Fibroblast of lung (primary cell): Measurements from ENCODE around the gene PCIF1. TPM values are rescaled to one million over a fixed set of nuclear protein-coding genes. Genes with fewer than 3 reads are reported as not detected.

ENCODE experiments used
- DNase-seq, 2 donors: peaks; one replicate each; pipeline versions ENCODE4 v3.0.0 to v3.0.0-alpha.2; 2010; ENCODE audit warnings: low read depth in 2 of 2
- H2AFZ ChIP-seq: 2 replicates; pipeline ENCODE4 v1.5.1; 2012; ENCODE audit warnings: low read length, control low read depth, inconsistent platforms
- H3K27ac ChIP-seq: 2 replicates; pipeline ENCODE4 v1.5.1; 2011; ENCODE audit warnings: low read length, control low read depth; ENCODE audit not compliant: insufficient read depth
- H3K27me3 ChIP-seq: 2 replicates; pipeline ENCODE4 v1.5.1; 2011; ENCODE audit warnings: mild to moderate bottlenecking, low read length; ENCODE audit not compliant: control insufficient read depth, insufficient read depth
- H3K36me3 ChIP-seq: 2 replicates; pipeline ENCODE4 v1.5.1; 2011; ENCODE audit warnings: low read length; ENCODE audit not compliant: control insufficient read depth, insufficient read depth
- H3K4me1 ChIP-seq: 2 replicates; pipeline ENCODE4 v1.5.1; 2011; ENCODE audit warnings: low read length; ENCODE audit not compliant: control insufficient read depth, insufficient read depth; ENCODE audit errors: extremely low read depth
- H3K4me2 ChIP-seq: 2 replicates; pipeline ENCODE4 v1.5.1; 2011; ENCODE audit warnings: low read length, control low read depth; ENCODE audit not compliant: insufficient read depth; ENCODE audit errors: extremely low read depth
- H3K4me3 ChIP-seq, 4 experiments: fragments of 200-600 bp in 1 of 4; sonication (generic) in 1 of 4; replicated peaks in 1 of 4; 2 replicates each; pipeline ENCODE4 v1.5.1; 2011 to 2016; ENCODE audit warnings: low read length in 4 of 4, low read depth in 3 of 4, mild to moderate bottlenecking in 3 of 4, control low read depth in 2 of 4, inconsistent platforms in 1 of 4, mixed read lengths in 1 of 4; ENCODE audit not compliant: insufficient read depth in 1 of 4; ENCODE audit errors: control extremely low read depth in 1 of 4
- H3K79me2 ChIP-seq: 2 replicates; pipeline ENCODE4 v1.5.1; 2012; ENCODE audit warnings: mild to moderate bottlenecking, low read length, inconsistent platforms; ENCODE audit not compliant: control insufficient read depth, insufficient read depth
- H3K9ac ChIP-seq: 2 replicates; pipeline ENCODE4 v1.5.1; 2011; ENCODE audit warnings: mild to moderate bottlenecking, low read length, control low read depth; ENCODE audit not compliant: insufficient read depth
- H3K9me3 ChIP-seq: 2 replicates; pipeline ENCODE4 v1.5.1; 2012; ENCODE audit warnings: low read depth, low read length; ENCODE audit not compliant: control insufficient read depth, insufficient read depth
- H4K20me1 ChIP-seq: 2 replicates; pipeline ENCODE4 v1.5.1; 2011; ENCODE audit warnings: low read length; ENCODE audit not compliant: control insufficient read depth, insufficient read depth; ENCODE audit errors: extremely low read depth
- CTCF ChIP-seq, 2 donors: IDR thresholded peaks in 1 of 2; conservative IDR thresholded peaks in 1 of 2; 1 replicate in 1 of 2; 2 replicates in 1 of 2; pipeline ENCODE4 v1.5.1; 2011 to 2012; ENCODE audit warnings: low read length in 2 of 2, control low read depth in 1 of 2, inconsistent platforms in 1 of 2, low read depth in 1 of 2, mild to moderate bottlenecking in 1 of 2
- EZH2 ChIP-seq: IDR thresholded peaks from 2 replicates; pipeline ENCODE4 v1.5.1; 2012; ENCODE audit warnings: low read length, control low read depth, mild to moderate bottlenecking; ENCODE audit errors: missing control alignments
- polyA plus RNA-seq, 2 donors: library from polyadenylated mRNA; depleted of rRNA in 1 of 2; stranded (reverse) in 1 of 2; unstranded in 1 of 2; fragments of >200 nt; gene quantifications; 2 replicates each; pipeline ENCODE4 v1.2.1, GENCODE V29; 2011 to 2012; ENCODE audit warnings: missing spikeins in 1 of 2
- total RNA-seq: library from RNA; depleted of rRNA; stranded (reverse); fragments of >200 nt; gene quantifications from 2 replicates; pipeline ENCODE4 v1.2.1, GENCODE V29; 2014

The PCIF1 gene
- total and polyA plus RNA-seq, 2 donors (not counting 1 experiment from before 2014, with no cell fraction given): 9.9 to 16.0 TPM

GRCh38 chr20:45962031-45962755 is 27.7 kb downstream of the PCIF1 start:
- no peak overlapping the region for H2AFZ ChIP-seq
- DNase-seq: no peak
- peaks cover 48% of the 10 kb centered on the region for H3K36me3 ChIP-seq

GRCh38 chr20:45963059-45964005 is 28.8 kb downstream of the PCIF1 start:
- Histone ChIP-seq H3K4me2 (no peak overlapping the region), H3K4me1 (no peaks in the 10 kb centered on the region), H3K79me2 (peaks cover 3% of the 10 kb centered on the region), H3K27me3 (no peaks in the 10 kb centered on the region), H2AFZ (no peak overlapping the region), H3K9ac (no peak overlapping the region), H3K27ac (no peak overlapping the region), H4K20me1 (no peaks in the 10 kb centered on the region), H3K4me3 (no peak overlapping the region), H3K36me3 (peaks cover 53% of the 10 kb centered on the region), H3K9me3 (no peaks in the 10 kb centered on the region)
- no peak for TF ChIP-seq EZH2
- TF ChIP-seq CTCF (conservative IDR thresholded peaks at IDR 0.05 in 1 of 2, IDR thresholded peaks at IDR 0.05 in 1 of 2; ENCODE audit: low read depth in 1 of 2, low read length in 2 of 2): peak; percentile 19 to 30
- DNase-seq: peak; percentile 24 to 51

More at GRCh38 chr20:45962031-45962755, 27.7 kb downstream of the PCIF1 start:
- no peaks in the 10 kb centered on the region for H3K27me3 ChIP-seq
- no peaks in the 10 kb centered on the region for H3K4me1 ChIP-seq
- H3K4me2 ChIP-seq: no peak overlapping the region
- H3K27ac ChIP-seq: no peak overlapping the region
- H4K20me1 ChIP-seq: no peaks in the 10 kb centered on the region
- H3K9ac ChIP-seq: no peak overlapping the region
- no peaks in the 10 kb centered on the region for H3K9me3 ChIP-seq
- TF ChIP-seq CTCF (conservative IDR thresholded peaks at IDR 0.05 in 1 of 2, IDR thresholded peaks at IDR 0.05 in 1 of 2; ENCODE audit: low read depth in 1 of 2, low read length in 2 of 2) (no peak), EZH2 (no peak)
- no peaks in the 10 kb centered on the region for H3K79me2 ChIP-seq
- no peak overlapping the region for H3K4me3 ChIP-seq

GRCh38 chr20:45964006-45964400 is 29.5 kb downstream of the PCIF1 start:
- Histone ChIP-seq H3K4me1 (peaks cover 4% of the 10 kb centered on the region), H3K27me3 (no peaks in the 10 kb centered on the region), H3K36me3 (peaks cover 51% of the 10 kb centered on the region), H3K27ac (no peak overlapping the region), H2AFZ (no peak overlapping the region), H3K79me2 (peaks cover 8% of the 10 kb centered on the region), H3K9ac (no peak overlapping the region), H3K4me3 (no peak overlapping the region), H4K20me1 (no peaks in the 10 kb centered on the region), H3K4me2 (no peak overlapping the region), H3K9me3 (no peaks in the 10 kb centered on the region)
- DNase-seq: no peak
- TF ChIP-seq EZH2: no peak
- no peak for TF ChIP-seq CTCF (conservative IDR thresholded peaks at IDR 0.05 in 1 of 2, IDR thresholded peaks at IDR 0.05 in 1 of 2; ENCODE audit: low read depth in 1 of 2, low read length in 2 of 2)
